ENCODE data around the gene KLC4.

GRCh38 chr6:43078691-43079090 lies 19.3 kb downstream of the KLC4 start:
- TF ChIP-seq ZFP36 (IDR thresholded peaks at IDR 0.05; ENCODE audit: borderline replicate concordance, partially characterized antibody) (no peak), POLR2A (IDR thresholded peaks at IDR 0.05; ENCODE audit: low read length) (no peak), CTCF (IDR thresholded peaks at IDR 0.05) (no peak), MAX (IDR thresholded peaks at IDR 0.05) (no peak)

Data from A549 (cell line).